ENCODE results near the gene CPTP.

The CPTP gene

DNA sequence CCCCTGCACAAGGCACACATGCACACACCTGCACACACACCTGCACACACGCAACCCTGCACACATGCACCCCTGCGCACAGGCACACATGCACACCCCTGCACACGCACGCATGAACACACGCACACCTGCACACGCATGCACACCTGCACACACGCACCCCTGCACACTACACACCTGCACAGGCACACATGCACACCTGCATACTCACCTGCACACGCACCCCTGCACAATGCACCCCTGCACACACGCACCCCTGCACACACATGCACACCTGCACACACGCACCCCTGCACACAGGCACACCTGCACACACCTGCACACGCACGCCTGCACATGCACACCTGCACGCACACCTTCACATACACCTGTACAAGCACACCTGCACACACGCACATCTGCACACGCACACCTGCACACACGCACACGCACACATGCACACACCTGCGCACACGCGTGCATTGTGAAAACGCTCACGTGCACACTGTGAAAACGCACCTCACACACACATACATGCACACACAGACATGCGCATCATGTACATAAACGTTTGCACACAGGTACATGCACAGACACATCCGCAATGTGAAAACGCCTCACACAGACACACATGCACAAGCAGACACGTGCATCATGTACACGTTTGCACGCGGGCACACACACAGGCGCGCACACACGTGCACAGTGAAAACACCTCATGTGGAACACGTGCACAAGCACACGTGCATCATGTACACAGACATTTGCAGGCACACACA is 16.4 kb downstream of the CPTP start:
- Histone ChIP-seq H3K27me3 (ENCODE audit: control insufficient read depth, insufficient read depth, low read length) (no peaks in the 10 kb centered on the region), H3K4me3 (ENCODE audit: low read depth, low read length) (no peak overlapping the region), H3K9ac (no peak overlapping the region), H3K27ac (no peak overlapping the region), H3K36me3 (ENCODE audit: control insufficient read depth, insufficient read depth, low read length) (no peaks in the 10 kb centered on the region), H3K4me1 (no peaks in the 10 kb centered on the region), H2AFZ (no peak overlapping the region), H3K4me2 (ENCODE audit: low read length) (no peak overlapping the region), H3K79me2 (peaks cover 8% of the 10 kb centered on the region), H3K9me3 (ENCODE audit: control insufficient read depth, low read length) (no peaks in the 10 kb centered on the region)
- TF ChIP-seq, protein P1, sequence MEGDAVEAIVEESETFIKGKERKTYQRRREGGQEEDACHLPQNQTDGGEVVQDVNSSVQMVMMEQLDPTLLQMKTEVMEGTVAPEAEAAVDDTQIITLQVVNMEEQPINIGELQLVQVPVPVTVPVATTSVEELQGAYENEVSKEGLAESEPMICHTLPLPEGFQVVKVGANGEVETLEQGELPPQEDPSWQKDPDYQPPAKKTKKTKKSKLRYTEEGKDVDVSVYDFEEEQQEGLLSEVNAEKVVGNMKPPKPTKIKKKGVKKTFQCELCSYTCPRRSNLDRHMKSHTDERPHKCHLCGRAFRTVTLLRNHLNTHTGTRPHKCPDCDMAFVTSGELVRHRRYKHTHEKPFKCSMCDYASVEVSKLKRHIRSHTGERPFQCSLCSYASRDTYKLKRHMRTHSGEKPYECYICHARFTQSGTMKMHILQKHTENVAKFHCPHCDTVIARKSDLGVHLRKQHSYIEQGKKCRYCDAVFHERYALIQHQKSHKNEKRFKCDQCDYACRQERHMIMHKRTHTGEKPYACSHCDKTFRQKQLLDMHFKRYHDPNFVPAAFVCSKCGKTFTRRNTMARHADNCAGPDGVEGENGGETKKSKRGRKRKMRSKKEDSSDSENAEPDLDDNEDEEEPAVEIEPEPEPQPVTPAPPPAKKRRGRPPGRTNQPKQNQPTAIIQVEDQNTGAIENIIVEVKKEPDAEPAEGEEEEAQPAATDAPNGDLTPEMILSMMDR (IDR thresholded peaks at IDR 0.05), result no peak

- TF ChIP-seq, protein P1 (IDR thresholded peaks at IDR 0.05), result no peak
- Histone ChIP-seq H3K4me3 (ENCODE audit: low read depth, low read length) (no peak overlapping the region), H3K27ac (no peak overlapping the region), H3K4me1 (no peaks in the 10 kb centered on the region), H3K79me2 (peaks cover 14% of the 10 kb centered on the region), H3K36me3 (ENCODE audit: control insufficient read depth, insufficient read depth, low read length) (no peaks in the 10 kb centered on the region), H2AFZ (no peak overlapping the region), H3K27me3 (ENCODE audit: control insufficient read depth, insufficient read depth, low read length) (no peaks in the 10 kb centered on the region), H3K9ac (no peak overlapping the region), H3K4me2 (ENCODE audit: low read length) (no peak overlapping the region), H3K9me3 (ENCODE audit: control insufficient read depth, low read length) (no peaks in the 10 kb centered on the region)
These were observed 17.0 kb downstream of the CPTP start for GRCh38 chr1:1341549-1342021.

GRCh38 chr1:1342061-1342562 is 17.5 kb downstream of the CPTP start:
- H3K4me1 ChIP-seq, result no peaks in the 10 kb centered on the region
- no peaks in the 10 kb centered on the region for H3K9me3 ChIP-seq (ENCODE audit: control insufficient read depth, low read length)
- TF ChIP-seq, protein P1 (IDR thresholded peaks at IDR 0.05), result no peak

GRCh38 chr1:1342584-1343115 is 18.0 kb downstream of the CPTP start:
- no peak overlapping the region for H3K4me2 ChIP-seq (ENCODE audit: low read length)
- H3K27ac ChIP-seq, result no peak overlapping the region
- TF ChIP-seq, protein P1 (IDR thresholded peaks at IDR 0.05), result no peak
- H3K27me3 ChIP-seq (ENCODE audit: control insufficient read depth, insufficient read depth, low read length), result no peaks in the 10 kb centered on the region
- H3K36me3 ChIP-seq (ENCODE audit: control insufficient read depth, insufficient read depth, low read length), result no peaks in the 10 kb centered on the region
- no peak overlapping the region for H3K4me3 ChIP-seq (ENCODE audit: low read depth, low read length)
- no peaks in the 10 kb centered on the region for H3K4me1 ChIP-seq
- no peaks in the 10 kb centered on the region for H3K9me3 ChIP-seq (ENCODE audit: control insufficient read depth, low read length)
- H2AFZ ChIP-seq, result no peak overlapping the region
- no peak overlapping the region for H3K9ac ChIP-seq
- peaks cover 22% of the 10 kb centered on the region for H3K79me2 ChIP-seq

More at GRCh38 chr1:1342061-1342562, 17.5 kb downstream of the CPTP start:
- H3K4me3 ChIP-seq (ENCODE audit: low read depth, low read length), result no peak overlapping the region
- no peaks in the 10 kb centered on the region for H3K36me3 ChIP-seq (ENCODE audit: control insufficient read depth, insufficient read depth, low read length)
- H3K9ac ChIP-seq, result no peak overlapping the region
- H3K4me2 ChIP-seq (ENCODE audit: low read length), result no peak overlapping the region
- no peak overlapping the region for H3K27ac ChIP-seq
- H3K79me2 ChIP-seq, result peaks cover 17% of the 10 kb centered on the region
- no peaks in the 10 kb centered on the region for H3K27me3 ChIP-seq (ENCODE audit: control insufficient read depth, insufficient read depth, low read length)
- no peak overlapping the region for H2AFZ ChIP-seq

Data from parathyroid adenoma (tissue), 2 donors.